GM04504 (cell line): ENCODE measurements around the gene RADIL.

Source experiments
- DNase-seq: peaks from one replicate; pipeline ENCODE4 v3.0.0-alpha.2; 2012; ENCODE audit warnings: low read depth

RADIL gene

GRCh38 chr7:4883033-4883371 is 514 bp downstream of the RADIL start:
- no peak for DNase-seq

- DNase-seq, result peak; percentile 77
Observed at GRCh38 chr7:4882169-4883032, 1.1 kb downstream of the RADIL start.

- no peak for DNase-seq
Observed at GRCh38 chr7:4880218-4880617, 3.3 kb downstream of the RADIL start.

- no peak for DNase-seq
Observed at GRCh38 chr7:4879396-4880081, 4.0 kb downstream of the RADIL start.

GRCh38 chr7:4878336-4879335 is 4.9 kb downstream of the RADIL start:
- DNase-seq, result no peak

- no peak for DNase-seq
Observed at GRCh38 chr7:4876586-4876985, 6.9 kb downstream of the RADIL start.

GRCh38 chr7:4875391-4875790 is 8.1 kb downstream of the RADIL start:
- no peak for DNase-seq

- no peak for DNase-seq
Observed at GRCh38 chr7:4873071-4873944, 10.2 kb downstream of the RADIL start.

- no peak for DNase-seq
Observed at GRCh38 chr7:4871930-4872675, 11.4 kb downstream of the RADIL start.

GRCh38 chr7:4871056-4871680 is 12.3 kb downstream of the RADIL start:
- no peak for DNase-seq

- DNase-seq, result no peak
Observed at GRCh38 chr7:4868493-4868892, 15.0 kb downstream of the RADIL start.

GRCh38 chr7:4866528-4867496 is 16.7 kb downstream of the RADIL start:
- DNase-seq, result no peak

GRCh38 chr7:4862156-4862555 is 21.4 kb downstream of the RADIL start:
- no peak for DNase-seq

- no peak for DNase-seq
Observed at GRCh38 chr7:4861673-4862072, 21.8 kb downstream of the RADIL start, which contains the start of gene PAPOLB. PAPOLB (minus strand) TSS chr7:4862030; CDS start chr7:4861810, 220 bp downstream.

GRCh38 chr7:4861227-4861626 is 22.3 kb downstream of the RADIL start:
- DNase-seq, result no peak

- no peak for DNase-seq
Observed at GRCh38 chr7:4857189-4857588, 26.3 kb downstream of the RADIL start.

- DNase-seq, result no peak
Observed at GRCh38 chr7:4856336-4857057, 27.0 kb downstream of the RADIL start.

GRCh38 chr7:4854916-4855315 is 28.6 kb downstream of the RADIL start:
- DNase-seq, result no peak
